Measurements from ENCODE around the gene ANO2. TPM values are rescaled to one million over a fixed set of nuclear protein-coding genes. Genes with fewer than 3 reads are reported as not detected.
"Not testable (repeated sequence)": the region's sequence is repeated elsewhere in the genome, so short reads cannot be mapped to it uniquely, and the experiment has no call there.

Gene ANO2
- total RNA-seq, 1 donor from 2014 or later: 8.7 TPM

DNA sequence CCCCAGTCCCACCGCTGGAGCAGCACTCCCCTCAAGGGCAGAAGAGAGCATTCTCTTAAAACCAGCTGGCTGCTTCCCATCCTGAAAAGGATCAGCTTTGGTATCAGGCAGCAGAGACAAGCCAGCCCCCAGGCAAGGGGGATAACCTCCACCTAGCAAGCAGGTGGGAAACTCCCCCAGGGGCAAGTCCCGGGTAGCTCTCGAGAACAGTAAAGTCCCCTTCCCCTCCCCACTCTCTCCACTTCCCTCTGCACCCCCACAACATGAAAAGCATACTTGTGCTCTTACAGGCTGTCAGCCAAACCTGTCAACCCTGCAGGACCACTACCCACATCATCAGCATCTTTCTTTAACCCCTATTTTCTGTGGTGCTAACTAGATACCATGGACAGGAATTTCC lies 259.1 kb downstream of the ANO2 start:
- no peak for DNase-seq (ENCODE audit: low spot score)

DNA sequence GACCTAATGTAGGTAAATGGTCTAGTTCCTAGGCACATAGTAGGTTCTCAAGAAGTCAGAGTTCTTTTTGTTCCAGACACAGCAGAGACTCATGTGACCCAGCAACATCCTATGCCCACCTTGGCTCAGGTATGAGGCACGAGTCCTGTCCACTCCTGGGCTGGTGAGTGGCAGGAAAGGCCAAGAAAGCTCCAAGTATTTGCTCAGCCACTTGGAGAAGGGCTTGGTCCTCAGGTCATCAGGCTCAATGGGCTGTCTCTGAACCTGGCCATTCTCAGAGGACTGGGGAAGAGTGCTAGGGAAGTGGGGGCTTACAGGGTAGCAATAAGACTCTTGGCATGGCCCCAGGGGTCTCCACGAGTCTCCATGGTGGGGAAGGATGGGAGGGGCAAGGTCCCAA lies 260.1 kb downstream of the ANO2 start:
- DNase-seq (ENCODE audit: low spot score): no peak

DNA sequence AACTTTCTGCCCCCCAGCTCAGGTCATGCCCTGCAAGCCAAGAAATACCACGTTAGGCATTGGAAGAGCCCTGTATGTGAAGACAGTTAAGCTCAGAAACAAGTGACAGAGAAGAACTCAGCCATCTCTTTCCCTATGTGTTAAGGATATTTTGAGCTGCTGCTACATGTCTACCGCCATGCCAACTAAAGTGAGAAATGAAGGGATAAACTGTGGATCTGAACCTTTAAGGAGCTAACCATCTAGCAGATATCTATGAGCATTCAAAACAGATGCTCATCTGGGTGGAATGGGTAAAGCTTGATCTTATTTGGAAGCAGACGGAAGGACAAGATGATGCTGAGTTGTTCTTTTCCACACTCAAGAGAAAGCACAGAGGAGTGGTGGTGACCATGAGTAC lies 262.5 kb downstream of the ANO2 start:
- no peak for DNase-seq (ENCODE audit: low spot score)

DNA sequence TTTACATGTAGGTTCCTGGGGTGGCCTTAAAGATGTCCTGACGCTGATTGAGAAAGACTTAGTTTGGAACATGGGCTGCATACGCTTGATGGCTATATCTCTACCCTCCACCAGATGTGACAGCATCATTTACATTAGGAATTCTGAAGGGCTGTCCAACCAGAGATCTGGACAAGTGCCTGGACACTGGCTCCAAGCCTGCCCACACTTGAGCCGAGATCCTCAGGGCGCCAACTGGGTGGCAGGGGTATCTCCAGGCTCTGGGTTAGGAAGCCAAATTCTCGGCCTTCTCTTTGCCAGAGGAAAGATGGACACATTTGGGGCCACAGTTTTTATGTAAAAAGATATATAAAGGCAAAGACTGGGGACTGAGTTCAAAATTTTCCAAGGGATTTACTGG lies 266.9 kb downstream of the ANO2 start:
- no peak for DNase-seq (ENCODE audit: low spot score)

DNA sequence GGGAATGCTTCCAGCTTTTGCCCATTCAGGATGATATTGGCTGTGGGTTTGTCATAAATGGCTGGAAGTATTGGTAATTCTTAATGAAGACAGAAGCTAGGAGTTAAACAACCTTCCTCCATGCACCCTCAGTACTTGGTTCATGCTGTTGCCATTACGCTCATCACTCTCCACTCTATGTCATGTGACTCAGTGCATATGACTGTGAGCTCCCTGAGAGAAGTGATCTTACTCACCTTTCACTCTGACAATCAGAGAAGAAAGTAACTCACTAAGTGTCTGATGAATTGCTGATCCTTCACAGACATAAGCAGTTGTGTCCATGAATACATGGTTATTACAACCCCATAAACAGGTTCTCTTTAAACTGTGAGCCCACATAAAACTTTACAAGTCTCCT lies 275.4 kb downstream of the ANO2 start:
- not testable (repeated sequence) for DNase-seq (ENCODE audit: low spot score)

- DNase-seq (ENCODE audit: low spot score): no peak
Observed at GRCh38 chr12:5665615-5666014, 279.4 kb downstream of the ANO2 start.

GRCh38 chr12:5661811-5662210 lies 283.2 kb downstream of the ANO2 start:
- no peak for DNase-seq (ENCODE audit: low spot score)

DNA sequence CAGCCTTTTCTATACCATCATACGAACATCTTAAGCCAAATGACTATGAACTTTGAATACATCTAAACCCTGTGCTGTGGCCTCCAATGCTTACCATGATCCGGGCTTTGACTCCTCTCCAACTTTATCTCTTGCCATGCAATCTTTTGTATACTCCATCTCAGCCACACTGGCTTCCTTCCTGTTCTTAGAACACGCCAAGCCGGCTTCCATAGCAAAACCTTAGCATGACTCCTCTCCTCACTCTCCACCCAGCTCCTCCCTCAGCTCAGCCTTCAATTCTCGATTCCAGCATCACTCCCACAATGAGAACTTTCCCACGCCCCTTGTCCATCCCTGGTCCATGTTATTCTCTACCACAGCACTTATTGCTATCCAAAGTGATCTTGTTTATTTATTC lies 284.8 kb downstream of the ANO2 start:
- peak; percentile 20 for DNase-seq (ENCODE audit: low spot score)

DNA sequence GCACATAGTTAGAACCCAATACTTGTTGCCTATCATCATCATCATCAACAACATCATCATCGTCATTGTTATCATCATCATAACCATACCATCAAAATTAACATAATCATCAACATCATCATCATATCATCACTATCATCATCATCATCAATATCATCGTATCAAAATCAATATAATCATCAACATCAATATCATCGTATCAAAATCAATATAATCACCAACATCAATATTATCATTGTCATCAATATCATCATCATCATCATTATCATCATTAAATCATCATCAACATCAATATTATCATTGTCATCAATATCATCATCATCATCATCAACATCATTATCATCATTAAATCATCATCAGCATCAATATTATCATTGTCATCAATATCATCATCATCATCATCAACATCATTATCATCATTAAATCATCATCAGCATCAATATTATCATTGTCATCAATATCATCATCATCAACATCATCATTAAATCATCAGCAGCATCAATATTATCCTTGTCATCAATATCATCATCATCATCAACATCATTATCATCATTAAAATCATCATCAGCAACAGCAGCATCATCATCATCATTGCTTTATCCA lies 286.6 kb downstream of the ANO2 start:
- DNase-seq (ENCODE audit: low spot score): not testable (repeated sequence)

DNA sequence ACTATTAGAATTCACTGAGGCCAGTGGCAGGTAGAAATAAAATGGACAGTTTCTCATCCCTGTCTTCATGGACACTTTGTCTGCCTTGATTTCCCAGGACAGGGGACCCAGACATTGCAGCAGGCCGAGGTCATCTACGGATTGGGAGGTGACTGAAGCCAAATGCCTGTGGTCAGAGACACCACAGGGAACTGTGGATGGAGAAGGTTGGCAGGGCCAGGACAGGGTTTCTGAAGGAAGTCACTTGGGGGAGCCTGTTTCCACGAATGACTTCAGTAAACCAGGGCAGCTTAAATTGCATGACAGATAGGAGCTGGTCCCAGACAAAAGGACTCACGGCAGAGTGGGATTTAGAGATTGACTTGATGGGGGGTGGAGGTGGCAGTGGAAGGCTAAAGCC lies 288.2 kb downstream of the ANO2 start:
- DNase-seq (ENCODE audit: low spot score): no peak

DNA sequence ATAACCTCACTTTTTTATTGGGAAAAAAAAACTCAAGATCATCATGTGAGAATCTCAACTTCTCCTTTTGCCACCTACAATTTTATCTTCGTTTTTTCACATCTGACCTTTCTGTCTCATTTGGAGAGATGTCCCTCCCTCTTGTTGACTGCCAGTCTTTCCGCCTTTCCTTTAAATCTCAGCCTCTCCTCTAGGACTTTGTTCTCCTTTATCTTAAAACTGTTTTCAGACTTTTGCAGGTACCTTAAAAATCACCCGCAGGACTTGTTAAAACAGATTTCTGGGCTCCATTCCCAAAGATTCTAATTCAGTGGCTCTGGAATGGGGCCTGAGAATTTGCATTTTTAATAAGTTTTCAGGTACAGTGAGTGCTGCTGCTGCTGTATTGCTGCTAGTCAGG lies 289.9 kb downstream of the ANO2 start:
- DNase-seq (ENCODE audit: low spot score): no peak

GRCh38 chr12:5654019-5654418 lies 291.0 kb downstream of the ANO2 start:
- no peak for DNase-seq (ENCODE audit: low spot score)

GRCh38 chr12:5650829-5651461 lies 294.1 kb downstream of the ANO2 start:
- no peak for DNase-seq (ENCODE audit: low spot score)

DNA sequence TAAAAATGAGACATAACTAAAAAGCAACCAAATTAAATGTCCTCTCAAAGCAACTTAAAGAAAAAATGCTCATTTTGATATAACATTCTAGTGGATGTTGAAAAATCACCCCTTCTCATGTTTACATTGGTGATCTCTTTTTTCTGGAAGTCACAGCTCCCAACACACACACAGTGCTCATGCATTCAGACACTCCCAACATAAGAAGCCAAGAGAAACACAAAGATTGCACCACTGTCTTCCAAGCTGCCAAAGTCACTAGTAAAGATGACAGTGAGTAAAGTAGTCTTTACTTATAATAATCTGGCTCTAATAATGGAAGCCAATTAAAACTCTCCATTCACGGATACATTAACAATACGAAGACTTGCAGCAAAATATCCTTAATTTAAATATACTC lies 294.8 kb downstream of the ANO2 start:
- no peak for DNase-seq (ENCODE audit: low spot score)

GRCh38 chr12:5648692-5649359 lies 296.2 kb downstream of the ANO2 start:
- DNase-seq (ENCODE audit: low spot score): peak; percentile 57

DNA sequence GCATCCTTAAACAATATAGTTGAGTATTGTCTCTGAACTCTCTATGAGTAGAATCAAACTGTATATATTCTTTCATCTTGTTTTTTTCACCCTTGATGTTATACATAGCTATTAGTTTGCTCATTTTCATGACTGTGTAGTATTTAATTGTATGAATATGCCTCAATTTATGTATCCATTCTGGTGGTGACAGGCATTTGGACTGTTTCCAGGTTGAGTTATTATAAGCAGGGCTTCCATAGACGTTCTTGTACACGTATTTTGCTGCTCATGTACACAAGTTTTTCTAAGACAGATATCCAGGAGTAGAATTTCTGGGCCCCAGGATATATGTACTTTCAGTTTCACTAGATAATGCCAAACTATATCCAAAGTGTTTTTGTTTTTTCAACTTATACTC lies 301.8 kb downstream of the ANO2 start:
- DNase-seq (ENCODE audit: low spot score): no peak

- DNase-seq (ENCODE audit: low spot score): no peak
Observed at GRCh38 chr12:5637698-5638097, 307.4 kb downstream of the ANO2 start.

GRCh38 chr12:5636907-5637306 lies 308.2 kb downstream of the ANO2 start:
- DNase-seq (ENCODE audit: low spot score): no peak

DNA sequence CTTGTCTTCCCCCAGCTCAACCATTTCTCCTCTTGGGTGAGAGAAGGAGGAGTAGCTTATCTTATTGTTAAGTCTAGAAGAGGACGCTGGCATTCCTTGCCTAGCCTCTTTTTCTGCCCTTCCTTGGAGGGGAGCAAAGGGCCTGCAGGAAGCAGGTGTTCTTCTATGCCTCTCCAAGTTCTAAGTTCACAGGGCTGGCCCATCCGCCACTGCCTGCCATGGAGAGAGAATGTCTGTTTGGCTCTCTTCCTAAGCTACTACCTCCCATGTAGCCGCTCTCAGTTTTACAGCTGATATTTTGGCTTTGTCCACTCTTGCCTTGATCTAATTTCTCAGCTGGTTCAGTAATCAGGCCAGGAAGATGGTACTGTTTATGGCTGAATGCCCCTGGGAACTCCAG lies 312.0 kb downstream of the ANO2 start:
- no peak for DNase-seq (ENCODE audit: low spot score)

DNA sequence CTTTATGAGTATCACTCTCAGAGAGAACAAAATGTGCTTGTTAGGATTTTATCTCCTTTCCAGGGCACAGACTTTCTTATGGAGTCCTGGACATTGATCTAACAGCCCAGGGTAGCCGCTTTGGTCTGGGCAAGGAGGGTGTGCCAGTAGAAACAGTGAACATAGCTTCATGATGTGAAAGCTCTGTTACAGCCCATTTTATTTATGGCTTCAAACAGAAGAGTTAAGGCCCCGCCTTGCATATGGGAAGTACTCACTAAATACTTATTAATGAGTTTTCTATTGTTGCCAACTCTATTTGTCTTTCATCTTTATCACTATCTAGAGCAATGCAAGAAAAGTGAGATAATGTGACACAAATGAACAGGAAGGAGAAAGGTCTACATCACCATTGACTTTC lies 312.6 kb downstream of the ANO2 start:
- DNase-seq (ENCODE audit: low spot score): no peak

DNA sequence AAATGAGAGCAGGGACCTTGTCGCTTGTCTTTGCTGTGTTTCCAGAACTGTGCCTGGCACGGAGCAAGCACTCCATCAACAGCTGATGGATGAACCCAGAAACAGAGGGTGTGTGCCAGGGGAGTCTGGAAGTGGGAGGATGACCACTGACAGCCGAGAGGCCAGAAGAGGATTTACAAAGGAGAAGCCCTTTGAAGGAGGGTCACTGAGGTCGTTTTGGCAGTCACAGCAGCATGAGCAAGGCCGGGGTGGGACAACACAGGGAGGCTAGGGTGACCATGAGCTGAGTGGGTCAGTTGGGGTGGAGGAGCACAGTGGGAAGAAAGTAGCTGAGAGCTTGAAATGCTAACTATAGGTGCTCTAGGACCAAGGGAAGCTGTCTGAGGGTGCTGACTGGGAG lies 313.6 kb downstream of the ANO2 start:
- DNase-seq (ENCODE audit: low spot score): no peak

GRCh38 chr12:5630726-5631125 lies 314.3 kb downstream of the ANO2 start:
- no peak for DNase-seq (ENCODE audit: low spot score)

DNA sequence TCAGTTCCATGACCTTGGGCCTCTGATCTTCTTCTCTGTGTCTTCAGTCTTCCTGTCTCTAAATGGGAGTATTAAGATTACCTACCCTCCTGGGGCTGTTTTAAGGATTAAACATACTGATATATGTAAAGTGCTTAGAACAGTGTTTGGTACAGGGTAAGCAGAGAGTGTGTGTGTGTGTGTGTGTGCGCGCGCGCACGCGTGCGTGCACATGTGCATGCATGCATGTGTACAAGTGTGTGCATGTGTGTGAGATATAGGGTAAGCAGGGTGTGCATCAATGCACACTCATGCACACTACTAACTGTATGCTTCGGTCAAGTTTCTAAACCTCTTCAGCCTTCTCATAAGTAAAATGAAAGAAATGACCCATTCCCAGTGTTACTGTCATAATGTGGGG lies 316.6 kb downstream of the ANO2 start:
- DNase-seq (ENCODE audit: low spot score): no peak

Data from umbilical cord (tissue), 2 donors.